ENCODE results near the gene ISCA2. TPM values are rescaled to one million over a fixed set of nuclear protein-coding genes. Genes with fewer than 3 reads are reported as not detected.

ISCA2 gene
- total and polyA plus RNA-seq, 2 donors (not counting 3 experiments of a cell fraction or from before 2014, with no cell fraction given), result 22.6 to 25.7 TPM

- H2AFZ ChIP-seq (ENCODE audit: low read depth, low read length), result no peak overlapping the region
- POLR2A ChIA-PET, result no interaction called here
- H3K4me3 ChIP-seq (replicated peaks in 1 of 3; ENCODE audit: insufficient read depth in 1 of 3, low read depth in 1 of 3, low read length in 3 of 3), result no peak overlapping the region
- no peaks in the 10 kb centered on the region for H4K20me1 ChIP-seq (replicated peaks; ENCODE audit: control insufficient read depth, extremely low read depth, insufficient read depth, low read length)
- no peak overlapping the region for H3K27ac ChIP-seq (ENCODE audit: insufficient read depth, low read depth, low read length)
- TF ChIP-seq MYC (IDR thresholded peaks at IDR 0.05; ENCODE audit: low read depth, low read length) (no peak), FOS (IDR thresholded peaks at IDR 0.05; ENCODE audit: borderline replicate concordance, insufficient read depth, low read length) (no peak), CTCF (IDR thresholded peaks at IDR 0.05; ENCODE audit: extremely low read depth in 1 of 2, insufficient read depth in 1 of 2, low read depth in 1 of 2, low read length in 2 of 2) (no peak), JUN (IDR thresholded peaks at IDR 0.05; ENCODE audit: borderline replicate concordance, insufficient read depth, insufficient read length, low read depth) (no peak), EZH2 (IDR thresholded peaks at IDR 0.05; ENCODE audit: borderline replicate concordance, low read depth, low read length, severe bottlenecking) (no peak), GATA2 (IDR thresholded peaks at IDR 0.05; ENCODE audit: insufficient read depth, insufficient read length, low read depth, low read length) (no peak), POLR2AphosphoS5 (IDR thresholded peaks at IDR 0.05; ENCODE audit: insufficient read depth, low read depth, low read length) (no peak), POLR2A (IDR thresholded peaks at IDR 0.05; ENCODE audit: low read depth, low read length) (no peak), MAX (IDR thresholded peaks at IDR 0.05; ENCODE audit: insufficient read depth, insufficient read length) (no peak)
- no peak for FAIRE-seq
- intact Hi-C loops (cut with micrococcal nuclease), result no loop called here
- dilution Hi-C loops (cut with MboI; ENCODE audit: extremely low pct_ligation_motif_present, low sequenced_read_pairs), result no loop called here
- H3K9me3 ChIP-seq (replicated peaks; ENCODE audit: control insufficient read depth, insufficient read depth, low read length), result no peaks in the 10 kb centered on the region
- H3K9ac ChIP-seq (replicated peaks; ENCODE audit: extremely low read depth, insufficient read depth, low read length), result no peak overlapping the region
- no peaks in the 10 kb centered on the region for H3K9me1 ChIP-seq (replicated peaks; ENCODE audit: control insufficient read depth, extremely low read depth, insufficient read depth, low read length)
- DNase-seq (ENCODE audit: low read depth, low spot score), result no peak
- no peaks in the 10 kb centered on the region for H3K4me1 ChIP-seq (ENCODE audit: control insufficient read depth, extremely low read depth, insufficient read depth, low read length)
- H3K79me2 ChIP-seq (ENCODE audit: control insufficient read depth, insufficient read depth, low read length), result no peaks in the 10 kb centered on the region
- H3K36me3 ChIP-seq (ENCODE audit: control insufficient read depth in 2 of 2, extremely low read depth in 1 of 2, insufficient read depth in 2 of 2, low read length in 2 of 2), result peaks cover 37 to 48% of the 10 kb centered on the region in 2 experiments
- BruUV-seq (replicated peaks), result no TSS peak
- H3K4me2 ChIP-seq (ENCODE audit: insufficient read depth, low read length), result no peak overlapping the region
- H3K27me3 ChIP-seq (ENCODE audit: control insufficient read depth in 2 of 2, insufficient read depth in 2 of 2, low read length in 2 of 2), result no peaks in the 10 kb centered on the region
- CTCF ChIA-PET, result no interaction called here
Observed at GRCh38 chr14:74514471-74514941, 20.9 kb downstream of the ISCA2 start.
